ENCODE results near the gene CREB5.
"Not testable (repeated sequence)": the region's sequence is repeated elsewhere in the genome, so short reads cannot be mapped to it uniquely, and the experiment has no call there.

Gene CREB5

GRCh38 chr7:28588602-28589001, 176.3 kb downstream of the CREB5 start:
- no peak for DNase-seq

- DNase-seq: no peak
These were observed 178.8 kb downstream of the CREB5 start for GRCh38 chr7:28591041-28591674.

- DNase-seq: no peak
These were observed 179.5 kb downstream of the CREB5 start for GRCh38 chr7:28591725-28592349.

GRCh38 chr7:28592861-28593260, 180.5 kb downstream of the CREB5 start:
- no peak for DNase-seq

DNA sequence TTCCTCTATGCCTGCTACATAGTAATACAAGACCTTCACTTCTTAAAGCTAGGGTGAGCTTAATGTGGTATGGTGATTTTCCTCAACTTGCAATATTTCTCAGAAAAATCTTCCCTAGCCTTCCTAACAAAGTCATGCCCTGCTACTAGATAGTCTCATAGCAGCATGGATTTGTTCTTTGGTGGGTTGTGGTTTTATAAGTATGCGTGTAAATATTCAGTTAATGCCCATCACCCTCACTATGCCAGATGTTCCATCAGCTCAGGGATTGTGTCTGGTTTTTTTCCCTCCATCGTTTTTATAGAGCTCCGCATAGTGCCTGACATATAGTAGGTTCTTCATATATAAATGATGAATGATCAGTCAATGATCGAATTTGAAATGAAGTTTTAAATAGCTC, 182.8 kb downstream of the CREB5 start:
- DNase-seq: no peak

DNA sequence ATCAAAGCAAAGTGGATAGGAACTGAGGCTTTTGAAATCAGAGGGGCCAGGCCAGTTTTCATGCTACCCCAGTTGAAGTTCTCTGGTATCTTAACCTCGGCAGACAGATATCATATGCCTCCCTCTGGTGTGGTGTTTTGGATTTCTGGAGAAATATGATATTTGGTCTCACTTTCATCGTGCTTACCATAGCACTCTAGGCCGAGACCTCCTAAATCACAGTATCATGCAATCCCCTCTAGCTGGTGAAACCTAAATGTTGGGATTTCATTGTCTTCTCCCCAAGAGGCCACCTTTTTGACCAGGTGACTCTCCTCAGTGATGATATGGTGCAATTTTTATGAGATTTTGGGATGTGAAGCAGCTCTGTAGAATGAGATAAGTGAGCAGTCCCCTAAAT, 183.5 kb downstream of the CREB5 start:
- no peak for DNase-seq

GRCh38 chr7:28596245-28596935, 184.1 kb downstream of the CREB5 start:
- DNase-seq: no peak

DNA sequence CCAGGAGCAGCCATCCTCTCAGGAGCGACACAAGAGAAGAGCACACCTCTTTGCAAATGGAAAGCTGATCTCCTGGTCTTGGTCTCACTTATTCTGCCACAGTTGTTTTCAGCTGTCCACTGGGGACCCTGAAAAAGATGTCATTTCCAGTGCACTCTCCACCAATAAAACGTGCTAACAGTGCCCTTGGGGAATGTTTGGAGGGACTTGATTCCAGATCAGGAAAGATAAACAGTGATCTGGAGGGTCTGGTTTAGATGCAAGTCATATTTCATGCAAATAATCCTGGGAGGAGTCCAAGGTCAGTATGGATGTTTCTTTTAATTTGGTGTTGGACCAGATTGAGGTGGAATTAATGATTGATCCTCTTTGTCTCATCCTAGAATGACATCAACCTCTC, 185.0 kb downstream of the CREB5 start:
- DNase-seq: no peak

DNA sequence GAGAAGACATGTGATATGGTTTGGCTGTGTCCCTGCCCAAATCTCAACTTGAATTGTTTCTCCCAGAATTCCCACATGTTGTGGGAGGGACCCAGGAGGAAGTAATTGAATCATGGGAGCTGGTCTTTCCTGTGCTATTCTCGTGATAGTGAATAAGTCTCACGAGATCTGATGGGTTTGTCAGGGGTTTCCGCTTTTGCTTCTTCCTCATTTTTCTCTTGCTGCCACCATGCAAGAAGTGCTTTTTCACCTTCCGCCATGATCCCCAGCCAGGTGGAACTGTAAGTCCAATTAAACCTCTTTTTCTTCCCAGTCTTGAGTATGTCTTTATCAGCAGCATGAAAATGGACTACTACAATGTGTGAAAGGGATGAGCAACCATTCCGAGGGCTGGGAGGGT, 185.7 kb downstream of the CREB5 start:
- not testable (repeated sequence) for DNase-seq

DNA sequence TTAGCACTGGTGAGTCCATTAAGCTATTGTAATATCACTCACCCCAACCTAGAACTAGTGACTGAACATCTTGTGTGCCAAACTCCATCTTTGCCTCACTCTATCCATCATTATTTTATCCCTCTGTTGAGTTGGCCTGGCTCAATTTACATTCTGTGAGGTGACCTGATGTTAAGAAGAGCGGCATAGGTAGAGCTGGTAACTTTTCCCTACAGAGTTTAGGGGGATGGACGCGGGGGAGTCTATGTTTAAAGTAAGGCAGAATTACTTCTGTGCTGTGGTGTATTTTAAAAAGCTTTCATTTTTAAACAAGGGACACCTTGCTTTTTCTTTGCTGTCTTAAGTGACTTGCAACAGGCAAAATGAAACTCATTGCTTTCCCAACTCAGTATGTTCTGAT, 186.3 kb downstream of the CREB5 start:
- no peak for DNase-seq

GRCh38 chr7:28599411-28599810, 187.1 kb downstream of the CREB5 start:
- no peak for DNase-seq

- DNase-seq: no peak
These were observed 190.0 kb downstream of the CREB5 start for GRCh38 chr7:28602282-28602681.

DNA sequence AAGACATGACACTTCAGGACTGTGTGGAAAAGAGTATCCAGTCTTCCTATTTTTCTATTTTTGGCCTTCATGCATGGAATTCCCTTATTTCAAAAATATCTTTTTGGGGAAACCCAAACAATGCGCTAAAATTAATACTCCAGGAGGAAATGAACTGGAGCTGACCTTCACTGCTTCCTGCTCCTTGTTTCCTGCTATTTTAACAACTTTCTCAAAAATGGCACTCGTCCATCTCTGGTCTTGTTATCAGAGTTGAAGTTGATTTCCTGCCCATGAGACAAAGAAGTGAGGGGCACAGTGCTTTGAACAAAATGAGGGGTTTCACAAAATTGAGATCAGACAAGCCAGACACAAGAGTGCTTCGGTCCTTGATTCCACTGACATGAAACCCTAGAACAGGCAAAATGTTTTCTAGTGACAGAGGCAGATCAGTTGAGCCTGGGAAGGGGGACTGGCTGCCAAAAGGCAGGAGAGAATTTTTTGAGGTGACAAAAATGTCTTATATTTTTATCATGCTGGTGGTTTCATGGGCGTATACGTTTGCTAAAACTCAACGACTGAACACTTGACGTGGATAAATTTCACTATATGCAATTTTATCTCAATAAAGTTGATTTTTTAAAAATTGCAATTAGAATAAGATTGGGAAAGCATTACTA, 193.2 kb downstream of the CREB5 start:
- no peak for DNase-seq

DNA sequence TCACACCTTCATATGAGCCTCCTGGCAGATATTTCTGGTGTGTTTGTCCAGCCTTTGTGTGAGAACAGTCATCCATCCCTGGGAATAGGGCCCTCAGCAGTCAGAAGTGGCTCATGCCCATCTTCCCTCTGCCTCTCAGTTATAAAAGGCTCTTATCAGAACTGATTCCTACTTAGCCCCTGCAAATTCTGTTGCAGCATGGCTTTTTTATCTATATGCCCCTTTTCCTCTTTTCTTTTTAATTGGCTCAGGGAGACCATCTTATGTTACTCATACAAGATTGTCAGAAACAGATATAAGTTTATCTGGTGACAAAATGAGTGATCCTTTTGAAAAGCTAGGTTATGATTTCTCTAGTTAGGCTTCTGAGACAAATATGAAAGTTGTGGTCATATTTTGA, 194.1 kb downstream of the CREB5 start:
- DNase-seq: no peak

- no peak for DNase-seq
These were observed 195.5 kb downstream of the CREB5 start for GRCh38 chr7:28607855-28608193.

GRCh38 chr7:28608237-28608656, 195.9 kb downstream of the CREB5 start:
- DNase-seq: no peak

DNA sequence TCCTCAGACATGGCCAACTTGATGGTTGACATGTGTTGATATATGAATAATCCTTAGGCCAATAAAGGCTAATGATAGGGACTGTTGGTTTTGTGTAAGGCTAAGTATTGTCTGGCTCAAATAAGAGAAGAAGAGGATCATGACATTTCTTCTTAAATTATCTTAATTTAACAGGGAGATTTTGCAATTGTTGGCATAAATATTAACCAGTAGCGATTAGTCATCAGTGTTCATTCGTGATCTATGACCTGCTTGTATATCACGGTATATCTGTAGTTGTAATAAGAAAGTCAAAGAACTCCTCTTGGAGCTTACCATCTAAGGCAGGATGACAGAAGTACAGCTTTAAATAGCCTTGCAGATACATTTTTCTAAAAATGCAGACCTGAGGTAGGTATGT, 196.4 kb downstream of the CREB5 start:
- DNase-seq: no peak

- no peak for DNase-seq
These were observed 197.3 kb downstream of the CREB5 start for GRCh38 chr7:28609608-28610007.

- DNase-seq: not testable (repeated sequence)
These were observed 199.1 kb downstream of the CREB5 start for GRCh38 chr7:28611399-28611897.

DNA sequence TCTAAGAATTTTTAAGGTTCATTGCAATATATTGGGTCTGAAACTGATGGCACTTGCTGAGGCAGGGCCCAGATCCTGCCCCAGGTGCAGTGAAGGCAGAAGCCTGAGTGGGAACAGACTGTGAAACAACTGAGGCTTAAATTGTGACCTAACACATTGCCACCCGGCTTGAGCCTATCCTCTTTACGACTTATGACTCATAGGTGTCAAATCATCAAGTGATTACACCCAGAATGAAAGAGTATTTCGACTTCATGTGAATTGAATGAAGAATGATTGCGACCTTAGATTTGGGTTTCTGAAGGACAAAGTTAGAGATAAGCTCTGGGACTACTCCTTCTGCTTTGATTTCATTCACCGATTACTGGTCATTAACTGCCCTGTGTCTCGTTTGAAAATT, 200.9 kb downstream of the CREB5 start:
- no peak for DNase-seq

- DNase-seq: no peak
These were observed 202.8 kb downstream of the CREB5 start for GRCh38 chr7:28615091-28615490.

GRCh38 chr7:28617308-28617880, 205.1 kb downstream of the CREB5 start:
- DNase-seq: no peak

GRCh38 chr7:28618383-28618782, 206.1 kb downstream of the CREB5 start:
- DNase-seq: no peak
